ENCODE data around the gene MNX1. TPM values are rescaled to one million over a fixed set of nuclear protein-coding genes. Genes with fewer than 3 reads are reported as not detected.

MNX1 gene
- total and polyA plus RNA-seq, 10 of the 15 experiments (the other 5 are each of a cell fraction or from before 2014, with no cell fraction given), result 0.22 to 2.7 (median 1.3) TPM; not detected in 1

DNA sequence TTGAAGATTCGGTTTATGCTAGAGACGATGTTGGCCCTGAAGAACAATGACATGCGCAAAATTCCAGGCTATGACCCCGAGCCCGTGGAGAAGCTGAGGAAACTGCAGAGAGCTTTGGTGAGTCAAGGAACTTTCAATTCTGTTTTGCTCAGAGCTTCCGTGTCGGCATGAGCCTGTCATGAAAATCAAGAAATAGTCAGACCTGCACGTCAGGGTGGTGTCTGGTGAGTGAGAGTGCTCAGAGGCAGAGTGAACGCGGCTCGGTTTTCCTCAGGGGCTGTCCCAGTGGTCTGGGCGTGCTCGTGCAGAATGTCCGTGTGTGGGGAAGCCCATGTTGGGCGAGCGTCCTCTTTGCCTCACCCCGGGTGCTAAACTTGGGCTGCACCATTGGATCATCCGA lies 48.3 kb downstream of the MNX1 start (continued):
- TF ChIP-seq, protein P1, sequence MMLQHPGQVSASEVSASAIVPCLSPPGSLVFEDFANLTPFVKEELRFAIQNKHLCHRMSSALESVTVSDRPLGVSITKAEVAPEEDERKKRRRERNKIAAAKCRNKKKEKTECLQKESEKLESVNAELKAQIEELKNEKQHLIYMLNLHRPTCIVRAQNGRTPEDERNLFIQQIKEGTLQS (IDR thresholded peaks at IDR 0.05; ENCODE audit: borderline replicate concordance, extremely low read depth, low read depth, low read length), result no peak
- TF ChIP-seq DPF2 (IDR thresholded peaks at IDR 0.05), result no peak
- TF ChIP-seq, protein P2, sequence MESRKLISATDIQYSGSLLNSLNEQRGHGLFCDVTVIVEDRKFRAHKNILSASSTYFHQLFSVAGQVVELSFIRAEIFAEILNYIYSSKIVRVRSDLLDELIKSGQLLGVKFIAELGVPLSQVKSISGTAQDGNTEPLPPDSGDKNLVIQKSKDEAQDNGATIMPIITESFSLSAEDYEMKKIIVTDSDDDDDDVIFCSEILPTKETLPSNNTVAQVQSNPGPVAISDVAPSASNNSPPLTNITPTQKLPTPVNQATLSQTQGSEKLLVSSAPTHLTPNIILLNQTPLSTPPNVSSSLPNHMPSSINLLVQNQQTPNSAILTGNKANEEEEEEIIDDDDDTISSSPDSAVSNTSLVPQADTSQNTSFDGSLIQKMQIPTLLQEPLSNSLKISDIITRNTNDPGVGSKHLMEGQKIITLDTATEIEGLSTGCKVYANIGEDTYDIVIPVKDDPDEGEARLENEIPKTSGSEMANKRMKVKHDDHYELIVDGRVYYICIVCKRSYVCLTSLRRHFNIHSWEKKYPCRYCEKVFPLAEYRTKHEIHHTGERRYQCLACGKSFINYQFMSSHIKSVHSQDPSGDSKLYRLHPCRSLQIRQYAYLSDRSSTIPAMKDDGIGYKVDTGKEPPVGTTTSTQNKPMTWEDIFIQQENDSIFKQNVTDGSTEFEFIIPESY (IDR thresholded peaks at IDR 0.05), result no peak

DNA sequence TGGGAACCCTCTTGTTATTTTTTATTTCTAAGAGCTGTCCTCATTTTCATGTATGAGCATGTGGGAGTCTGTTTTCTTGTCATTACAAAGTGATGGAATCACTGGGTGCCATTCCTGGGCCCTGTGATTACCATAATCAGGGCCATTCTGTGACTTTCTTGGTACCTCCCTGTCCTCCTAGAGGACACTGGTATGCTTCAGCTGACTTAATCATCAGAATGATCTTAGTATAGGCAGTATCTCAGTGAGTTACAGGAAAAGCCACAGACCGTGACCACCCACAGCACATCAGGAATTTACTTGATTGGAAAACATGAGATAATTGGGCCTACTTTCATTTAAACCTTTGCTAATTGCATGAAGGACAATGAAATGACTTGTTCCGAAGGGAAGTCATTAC lies 53.7 kb downstream of the MNX1 start:
- no peak for ATAC-seq
- ChIA-PET RAD21 (ENCODE audit: unreplicated experiment) (no interaction called here), SMC1A (ENCODE audit: uncharacterized antibody, unreplicated experiment) (no interaction called here), CTCF (interaction anchor here (1.2 kb wide), 1 partner anchor 293 kb away, joined by 3 read pairs; no protein-coding TSS in a partner anchor), POLR2A (no interaction called here)
- no peak overlapping the region for H3K4me3 ChIP-seq
- H3K79me2 ChIP-seq (ENCODE audit: control insufficient read depth, insufficient read depth, low read length), result peaks cover 17% of the 10 kb centered on the region
- peaks cover 2% of the 10 kb centered on the region; the same call in 1 of the 2 replicates for H3K4me1 ChIP-seq (ENCODE audit: control insufficient read depth, insufficient read depth, low read length)
- TF ChIP-seq STAT1 (conservative IDR thresholded peaks at IDR 0.05) (no peak), MAX (IDR thresholded peaks at IDR 0.05; ENCODE audit: low read depth, low read length) (no peak), LARP7 (IDR thresholded peaks at IDR 0.05) (no peak), CREB1 (IDR thresholded peaks at IDR 0.05; ENCODE audit: low read depth) (no peak), HSF1 (IDR thresholded peaks at IDR 0.05; ENCODE audit: low read depth, low read length) (no peak)
- TF ChIP-seq, protein P3, sequence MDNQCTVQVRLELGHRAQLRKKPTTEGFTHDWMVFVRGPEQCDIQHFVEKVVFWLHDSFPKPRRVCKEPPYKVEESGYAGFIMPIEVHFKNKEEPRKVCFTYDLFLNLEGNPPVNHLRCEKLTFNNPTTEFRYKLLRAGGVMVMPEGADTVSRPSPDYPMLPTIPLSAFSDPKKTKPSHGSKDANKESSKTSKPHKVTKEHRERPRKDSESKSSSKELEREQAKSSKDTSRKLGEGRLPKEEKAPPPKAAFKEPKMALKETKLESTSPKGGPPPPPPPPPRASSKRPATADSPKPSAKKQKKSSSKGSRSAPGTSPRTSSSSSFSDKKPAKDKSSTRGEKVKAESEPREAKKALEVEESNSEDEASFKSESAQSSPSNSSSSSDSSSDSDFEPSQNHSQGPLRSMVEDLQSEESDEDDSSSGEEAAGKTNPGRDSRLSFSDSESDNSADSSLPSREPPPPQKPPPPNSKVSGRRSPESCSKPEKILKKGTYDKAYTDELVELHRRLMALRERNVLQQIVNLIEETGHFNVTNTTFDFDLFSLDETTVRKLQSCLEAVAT (IDR thresholded peaks at IDR 0.05), result no peak
- in situ Hi-C loops (cut with MboI) (no loop called here), intact Hi-C loops (cut with micrococcal nuclease; ENCODE audit: unreplicated experiment) (no loop called here)
- H3K4me2 ChIP-seq (ENCODE audit: control insufficient read depth, insufficient read depth), result no peak overlapping the region
- WGBS (ENCODE audit: insufficient coverage, insufficient replicate concordance, low lambda C conversion rate, missing lambda C conversion rate), result 100% methylated on average over 2 of the region's 2 CpGs
- no peaks in the 10 kb centered on the region; the same call in 1 of the 2 replicates for H4K20me1 ChIP-seq (ENCODE audit: control insufficient read depth, insufficient read depth)
- no TSS peak for BruUV-seq (replicated peaks)
- peaks cover 33 to 36% of the 10 kb centered on the region in 2 experiments for H3K36me3 ChIP-seq (ENCODE audit: control insufficient read depth in 2 of 2, insufficient read depth in 2 of 2, low read length in 1 of 2)
- no peaks in the 10 kb centered on the region for H3K9me3 ChIP-seq (replicated peaks; ENCODE audit: control insufficient read depth, insufficient read depth, low read length)
- no peak overlapping the region for H3K9ac ChIP-seq (ENCODE audit: control insufficient read depth, insufficient read depth, low read length)
- H3K27me3 ChIP-seq (replicated peaks in 1 of 2; ENCODE audit: control insufficient read depth in 2 of 2, insufficient read depth in 2 of 2, low read length in 1 of 2), result no peaks in the 10 kb centered on the region
- DNase-seq (ENCODE audit: low read depth, low spot score), result no peak
- no peak for FAIRE-seq
- H2AFZ ChIP-seq (ENCODE audit: control insufficient read depth, low read depth, low read length), result no peak overlapping the region
- no peak overlapping the region for H3K27ac ChIP-seq (ENCODE audit: control insufficient read depth, insufficient read depth)
